Transverse colon (tissue), 4 donors: Measurements from ENCODE around the gene HNF1A. TPM values are rescaled to one million over a fixed set of nuclear protein-coding genes. Genes with fewer than 3 reads are reported as not detected.

Source experiments
- DNase-seq: peaks from one replicate; pipeline ENCODE4 v3.0.0-alpha.2; 2019
- H3K27ac ChIP-seq, 4 donors: fragments of 200-600 bp; sonication (generic); 2 replicates each; pipeline ENCODE4 v1.5.1; 2016 to 2018; ENCODE audit warnings: inconsistent platforms in 4 of 4
- H3K27me3 ChIP-seq: fragments of 200-600 bp; sonication (generic); 2 replicates; pipeline ENCODE4 v1.5.1; 2017; ENCODE audit warnings: inconsistent platforms
- H3K36me3 ChIP-seq, 4 donors: fragments of 200-600 bp; sonication (generic); 2 replicates each; pipeline ENCODE4 v1.5.1; 2017 to 2019; ENCODE audit warnings: inconsistent platforms in 4 of 4
- H3K4me1 ChIP-seq, 4 donors: fragments of 200-600 bp; sonication (generic); 2 replicates each; pipeline ENCODE4 v1.5.1; 2017 to 2020; ENCODE audit warnings: inconsistent platforms in 4 of 4
- H3K4me3 ChIP-seq, 4 donors: fragments of 200-600 bp; sonication (generic); 1 replicate in 1 of 4; 2 replicates in 3 of 4; pipeline versions ENCODE4 v1.5.1 to v1.6.1; 2017 to 2019; ENCODE audit warnings: inconsistent platforms in 4 of 4
- H3K9me3 ChIP-seq, 2 donors: fragments of 200-600 bp; sonication (generic); 2 replicates each; pipeline ENCODE4 v1.5.1; 2017 to 2019; ENCODE audit warnings: inconsistent platforms in 2 of 2
- EP300 ChIP-seq: sonication (generic); formaldehyde crosslinking; IDR thresholded peaks from one replicate; pipeline ENCODE4 v1.6.1; 2017; ENCODE audit warnings: antibody characterized with exemption, low read depth
- POLR2A ChIP-seq: fragments of 450-650 bp; IDR thresholded peaks from one replicate; pipeline ENCODE4 v1.6.1; 2016; ENCODE audit warnings: antibody characterized with exemption, mild to moderate bottlenecking, moderate library complexity
- POLR2AphosphoS5 ChIP-seq, 3 donors: sonication (generic); formaldehyde crosslinking; IDR thresholded peaks; one replicate each; pipeline ENCODE4 v1.6.1; 2016; ENCODE audit warnings: antibody characterized with exemption in 3 of 3
- WGBS, 2 donors: methylation state at CpG; one replicate each; pipeline ENCODE4 v1.1.5; 2018; ENCODE audit warnings: low coverage in 1 of 2; 5-methylcytosine and 5-hydroxymethylcytosine counted together
- in situ Hi-C, 4 donors: fragments of 200-750 bp; cut with MboI; loops; one replicate each; pipeline versions ENCODE4 v1.15.0 to v1.15.1; 2017; ENCODE audit warnings: low sequenced_read_pairs in 3 of 4, low pct_ligation_motif_present in 1 of 4, low pct_unique_long_range_greater_than_20kb in 1 of 4
- intact Hi-C: fragments of 100-400 bp; cut with DNase I; formaldehyde crosslinking; loops from one replicate; pipeline ENCODE4 v1.15.1; 2023; ENCODE audit warnings: low total_unique reads
- total RNA-seq, 4 donors: library from RNA; depleted of rRNA; stranded (reverse); fragments of >200 nt; gene quantifications; one replicate each; pipeline ENCODE4 v1.1.0, GENCODE V29; 2016
- TF ChIP-seq, protein P1 (sequence below), 5 experiments: fragments of 200-600 bp in 3 of 5; fragments of 450-650 bp in 2 of 5; sonication (generic) in 3 of 5; IDR thresholded peaks; 1 replicate in 2 of 5; 2 replicates in 3 of 5; pipeline ENCODE4 v1.5.1; 2016 to 2017; ENCODE audit warnings: antibody characterized with exemption in 5 of 5, inconsistent platforms in 3 of 5, mild to moderate bottlenecking in 2 of 5, moderate library complexity in 1 of 5

The HNF1A gene
- total RNA-seq, 4 donors from 2014 or later = 16.5 to 71.4 (median 23.6) TPM

DNA sequence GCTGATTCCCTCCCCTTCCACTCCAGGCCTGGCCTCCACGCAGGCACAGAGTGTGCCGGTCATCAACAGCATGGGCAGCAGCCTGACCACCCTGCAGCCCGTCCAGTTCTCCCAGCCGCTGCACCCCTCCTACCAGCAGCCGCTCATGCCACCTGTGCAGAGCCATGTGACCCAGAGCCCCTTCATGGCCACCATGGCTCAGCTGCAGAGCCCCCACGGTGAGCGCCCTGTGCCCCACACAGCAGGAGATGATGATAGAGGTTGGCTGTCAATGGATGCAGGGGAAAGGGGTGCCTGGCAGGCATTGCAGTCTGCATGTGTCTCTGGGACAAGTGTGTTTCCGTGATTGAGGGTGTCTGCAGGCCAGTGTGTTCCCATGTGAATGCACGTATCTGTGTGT, 19.1 kb downstream of the HNF1A start:
- in situ Hi-C loops = no loop called here
- H3K27me3 ChIP-seq = no peaks in the 10 kb centered on the region
- no peaks in the 10 kb centered on the region for H3K4me1 ChIP-seq
- H3K27ac ChIP-seq = no peak overlapping the region
- no peak for DNase-seq
- H3K4me3 ChIP-seq = no peak overlapping the region
- H3K36me3 ChIP-seq = no peaks in the 10 kb centered on the region
- H3K9me3 ChIP-seq = no peaks in the 10 kb centered on the region
- 83% methylated on average over 2 to 9 of the region's 9 CpGs for WGBS, 2 donors
- TF ChIP-seq POLR2AphosphoS5 (IDR thresholded peaks at IDR 0.05) (no peak), POLR2A (no peak), EP300 (no peak)
- TF ChIP-seq, protein P1, sequence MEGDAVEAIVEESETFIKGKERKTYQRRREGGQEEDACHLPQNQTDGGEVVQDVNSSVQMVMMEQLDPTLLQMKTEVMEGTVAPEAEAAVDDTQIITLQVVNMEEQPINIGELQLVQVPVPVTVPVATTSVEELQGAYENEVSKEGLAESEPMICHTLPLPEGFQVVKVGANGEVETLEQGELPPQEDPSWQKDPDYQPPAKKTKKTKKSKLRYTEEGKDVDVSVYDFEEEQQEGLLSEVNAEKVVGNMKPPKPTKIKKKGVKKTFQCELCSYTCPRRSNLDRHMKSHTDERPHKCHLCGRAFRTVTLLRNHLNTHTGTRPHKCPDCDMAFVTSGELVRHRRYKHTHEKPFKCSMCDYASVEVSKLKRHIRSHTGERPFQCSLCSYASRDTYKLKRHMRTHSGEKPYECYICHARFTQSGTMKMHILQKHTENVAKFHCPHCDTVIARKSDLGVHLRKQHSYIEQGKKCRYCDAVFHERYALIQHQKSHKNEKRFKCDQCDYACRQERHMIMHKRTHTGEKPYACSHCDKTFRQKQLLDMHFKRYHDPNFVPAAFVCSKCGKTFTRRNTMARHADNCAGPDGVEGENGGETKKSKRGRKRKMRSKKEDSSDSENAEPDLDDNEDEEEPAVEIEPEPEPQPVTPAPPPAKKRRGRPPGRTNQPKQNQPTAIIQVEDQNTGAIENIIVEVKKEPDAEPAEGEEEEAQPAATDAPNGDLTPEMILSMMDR (IDR thresholded peaks at IDR 0.05) = no peak
- intact Hi-C loops = no loop called here

DNA sequence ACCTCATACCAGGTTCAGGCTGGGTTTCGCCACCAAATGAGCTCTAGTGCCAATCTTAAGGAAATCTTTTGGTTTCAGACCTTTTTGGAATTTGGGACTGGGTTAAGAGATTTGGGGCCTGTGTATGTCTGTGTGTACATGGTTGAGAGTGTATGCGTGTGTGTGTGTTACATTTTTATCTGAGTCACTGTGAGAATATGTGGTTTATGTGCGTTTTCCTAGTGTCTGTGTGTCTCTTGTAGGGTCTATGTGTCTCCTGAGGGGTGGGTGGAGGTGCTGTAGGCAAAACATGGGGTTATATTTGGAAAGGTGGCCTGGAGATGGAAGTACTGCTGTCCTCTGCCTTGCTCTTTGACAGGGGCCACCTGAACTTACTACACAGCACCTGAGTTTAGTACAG, 20.1 kb downstream of the HNF1A start:
- WGBS, 2 donors = 69 to 96% methylated on average over 3 of the region's 3 CpGs
- Histone ChIP-seq H3K36me3 (no peaks in the 10 kb centered on the region), H3K4me3 (no peak overlapping the region), H3K27ac (no peak overlapping the region), H3K27me3 (no peaks in the 10 kb centered on the region), H3K9me3 (no peaks in the 10 kb centered on the region), H3K4me1 (no peaks in the 10 kb centered on the region)
- TF ChIP-seq POLR2A = no peak
- TF ChIP-seq POLR2AphosphoS5 (IDR thresholded peaks at IDR 0.05) = no peak
- TF ChIP-seq, protein P1 (IDR thresholded peaks at IDR 0.05) = no peak
- no peak for TF ChIP-seq EP300
- intact Hi-C loops (no loop called here), in situ Hi-C loops (no loop called here)
- DNase-seq = no peak

DNA sequence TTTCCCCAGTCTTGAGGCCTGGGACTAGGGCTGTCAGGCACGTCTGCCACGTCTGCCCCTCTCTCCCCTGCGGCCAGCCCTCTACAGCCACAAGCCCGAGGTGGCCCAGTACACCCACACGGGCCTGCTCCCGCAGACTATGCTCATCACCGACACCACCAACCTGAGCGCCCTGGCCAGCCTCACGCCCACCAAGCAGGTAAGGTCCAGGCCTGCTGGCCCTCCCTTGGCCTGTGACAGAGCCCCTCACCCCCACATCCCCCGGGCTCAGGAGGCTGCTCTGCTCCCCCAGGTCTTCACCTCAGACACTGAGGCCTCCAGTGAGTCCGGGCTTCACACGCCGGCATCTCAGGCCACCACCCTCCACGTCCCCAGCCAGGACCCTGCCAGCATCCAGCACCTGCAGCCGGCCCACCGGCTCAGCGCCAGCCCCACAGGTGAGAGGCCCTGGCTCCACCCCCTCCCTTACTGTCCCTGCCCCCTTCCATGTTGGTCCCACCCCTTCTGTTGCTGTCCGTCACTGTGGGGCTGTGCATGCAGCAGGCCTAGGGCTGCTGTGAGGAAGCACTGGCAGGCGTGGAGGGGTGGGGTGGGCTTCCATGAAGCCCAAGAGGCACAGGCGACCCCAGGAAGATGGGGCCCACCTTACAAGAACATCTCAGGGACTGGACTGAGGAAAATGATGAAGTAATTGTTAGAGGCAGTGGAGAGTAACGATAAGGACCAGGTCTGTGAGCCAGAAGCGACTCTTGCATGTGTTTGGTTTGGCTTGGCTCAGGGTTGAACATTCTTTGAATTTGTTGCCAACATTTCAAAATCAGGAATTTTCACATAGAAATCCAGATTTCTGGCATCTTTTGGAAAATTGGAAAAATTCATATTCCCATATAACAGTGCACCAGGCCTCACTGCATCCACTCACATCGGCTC, 21.1 kb downstream of the HNF1A start:
- WGBS, 2 donors = 68 to 77% methylated on average over 5 to 22 of the region's 23 CpGs
- no peak overlapping the region for H3K4me3 ChIP-seq
- H3K27ac ChIP-seq = no peak overlapping the region
- no peak for DNase-seq
- TF ChIP-seq POLR2AphosphoS5 (IDR thresholded peaks at IDR 0.05) = no peak
- no peak for TF ChIP-seq EP300
- TF ChIP-seq POLR2A = no peak
- intact Hi-C loops = no loop called here
- in situ Hi-C loops = no loop called here
- no peaks in the 10 kb centered on the region for H3K4me1 ChIP-seq
- H3K27me3 ChIP-seq = no peaks in the 10 kb centered on the region
- peaks cover 0 to 5% (median 0%) of the 10 kb centered on the region in 4 donors for H3K36me3 ChIP-seq
- no peaks in the 10 kb centered on the region for H3K9me3 ChIP-seq

DNA sequence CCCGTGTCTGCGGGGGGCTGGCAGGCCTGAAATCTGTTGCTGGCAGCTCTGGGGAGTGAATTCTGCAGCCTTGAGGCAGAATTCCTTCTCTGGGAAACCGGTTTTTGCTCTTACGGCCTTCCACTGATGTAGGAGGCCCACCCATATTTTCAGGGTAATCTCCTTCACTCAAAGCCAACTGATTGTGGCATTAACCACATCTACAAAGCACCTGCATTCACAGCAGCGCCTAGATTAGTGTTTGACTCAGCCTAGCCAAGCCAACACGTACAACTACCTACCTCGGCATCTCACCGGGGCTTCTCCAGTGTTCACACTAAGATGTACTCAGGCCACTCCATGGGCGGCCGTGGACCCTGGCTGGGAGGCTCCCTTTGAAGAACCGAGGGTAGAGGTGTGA, 22.2 kb downstream of the HNF1A start:
- no peak for DNase-seq
- H3K9me3 ChIP-seq = no peaks in the 10 kb centered on the region
- TF ChIP-seq, protein P1 (IDR thresholded peaks at IDR 0.05) = no peak
- TF ChIP-seq POLR2AphosphoS5 (IDR thresholded peaks at IDR 0.05) (no peak), POLR2A (no peak), EP300 (no peak)
- H3K27me3 ChIP-seq = no peaks in the 10 kb centered on the region
- no peak overlapping the region for H3K4me3 ChIP-seq
- no peak overlapping the region for H3K27ac ChIP-seq
- H3K4me1 ChIP-seq = no peaks in the 10 kb centered on the region
- 78% methylated on average over 11 of the region's 11 CpGs; no CpG with 5 or more reads in 1 of the 2 donors for WGBS, 2 donors
- intact Hi-C loops = no loop called here
- peaks cover 0 to 5% (median 0%) of the 10 kb centered on the region in 4 donors for H3K36me3 ChIP-seq
- in situ Hi-C loops = no loop called here
